Measurements from ENCODE around the gene ERVFRD-1. TPM values are rescaled to one million over a fixed set of nuclear protein-coding genes. Genes with fewer than 3 reads are reported as not detected.

The ERVFRD-1 gene
- total and polyA plus RNA-seq, 2 of the 13 experiments (the other 11 are each of a cell fraction or from before 2014, with no cell fraction given), result not detected

GRCh38 chr6:11066505-11067347, 44.8 kb downstream of the ERVFRD-1 start (continued):
- TF ChIP-seq ZNF597 (CRISPR knock-in tag; IDR thresholded peaks at IDR 0.05) (0 out of 2 replicates have a peak, but pooled peaks have one; percentile 26), CCAR2 (optimal IDR thresholded peaks at IDR 0.05; ENCODE audit: low read depth, low read length) (no peak), ZNF761 (CRISPR knock-in tag; conservative IDR thresholded peaks at IDR 0.05) (no peak), SRF (IDR thresholded peaks at IDR 0.05; ENCODE audit: low read depth, low read length) (no peak), JUNB (CRISPR knock-in tag; IDR thresholded peaks at IDR 0.05; ENCODE audit: borderline replicate concordance) (peak; percentile 50; the same call in 1 of the 2 replicates), ZNF83 (CRISPR knock-in tag; IDR thresholded peaks at IDR 0.05; ENCODE audit: borderline replicate concordance) (no peak), NCOA1 (CRISPR knock-in tag; IDR thresholded peaks at IDR 0.05) (no peak), ZNF709 (CRISPR knock-in tag; IDR thresholded peaks at IDR 0.05) (no peak), ZIK1 (CRISPR knock-in tag; IDR thresholded peaks at IDR 0.05; ENCODE audit: borderline replicate concordance, low read depth) (no peak), SNAPC4 (CRISPR knock-in tag; IDR thresholded peaks at IDR 0.05) (no peak), SMARCC2 (IDR thresholded peaks at IDR 0.05) (no peak)
- TF ChIP-seq, protein P1, sequence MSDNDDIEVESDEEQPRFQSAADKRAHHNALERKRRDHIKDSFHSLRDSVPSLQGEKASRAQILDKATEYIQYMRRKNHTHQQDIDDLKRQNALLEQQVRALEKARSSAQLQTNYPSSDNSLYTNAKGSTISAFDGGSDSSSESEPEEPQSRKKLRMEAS (IDR thresholded peaks at IDR 0.05), result peak; percentile 80
- TF ChIP-seq, protein P2, sequence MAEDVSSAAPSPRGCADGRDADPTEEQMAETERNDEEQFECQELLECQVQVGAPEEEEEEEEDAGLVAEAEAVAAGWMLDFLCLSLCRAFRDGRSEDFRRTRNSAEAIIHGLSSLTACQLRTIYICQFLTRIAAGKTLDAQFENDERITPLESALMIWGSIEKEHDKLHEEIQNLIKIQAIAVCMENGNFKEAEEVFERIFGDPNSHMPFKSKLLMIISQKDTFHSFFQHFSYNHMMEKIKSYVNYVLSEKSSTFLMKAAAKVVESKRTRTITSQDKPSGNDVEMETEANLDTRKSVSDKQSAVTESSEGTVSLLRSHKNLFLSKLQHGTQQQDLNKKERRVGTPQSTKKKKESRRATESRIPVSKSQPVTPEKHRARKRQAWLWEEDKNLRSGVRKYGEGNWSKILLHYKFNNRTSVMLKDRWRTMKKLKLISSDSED (CRISPR knock-in tag; IDR thresholded peaks at IDR 0.05), result no peak

Measured in HepG2 (cell line).